Measurements from ENCODE around the gene NEK8.
"Not testable (repeated sequence)": the region's sequence is repeated elsewhere in the genome, so short reads cannot be mapped to it uniquely, and the experiment has no call there.

DNA sequence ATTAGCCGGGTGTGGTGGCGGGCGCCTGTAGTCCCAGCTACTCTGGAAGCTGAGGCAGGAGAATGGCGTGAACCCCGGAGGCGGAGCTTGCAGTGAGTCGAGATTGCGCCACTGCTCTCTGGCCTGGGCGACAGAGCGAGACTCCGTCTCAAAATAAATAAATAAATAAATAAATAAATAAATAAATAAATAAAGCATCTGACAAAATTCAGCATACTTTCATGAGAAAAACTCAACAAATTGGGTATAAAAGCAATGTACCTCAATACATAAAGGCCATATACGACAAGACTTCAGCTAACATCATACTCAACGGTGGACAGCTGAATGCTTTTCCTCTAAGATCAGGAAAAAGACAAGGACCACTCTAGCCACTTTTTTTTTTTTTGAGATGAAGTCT is 51.0 kb downstream of the NEK8 start:
- TF ChIP-seq, protein P1, sequence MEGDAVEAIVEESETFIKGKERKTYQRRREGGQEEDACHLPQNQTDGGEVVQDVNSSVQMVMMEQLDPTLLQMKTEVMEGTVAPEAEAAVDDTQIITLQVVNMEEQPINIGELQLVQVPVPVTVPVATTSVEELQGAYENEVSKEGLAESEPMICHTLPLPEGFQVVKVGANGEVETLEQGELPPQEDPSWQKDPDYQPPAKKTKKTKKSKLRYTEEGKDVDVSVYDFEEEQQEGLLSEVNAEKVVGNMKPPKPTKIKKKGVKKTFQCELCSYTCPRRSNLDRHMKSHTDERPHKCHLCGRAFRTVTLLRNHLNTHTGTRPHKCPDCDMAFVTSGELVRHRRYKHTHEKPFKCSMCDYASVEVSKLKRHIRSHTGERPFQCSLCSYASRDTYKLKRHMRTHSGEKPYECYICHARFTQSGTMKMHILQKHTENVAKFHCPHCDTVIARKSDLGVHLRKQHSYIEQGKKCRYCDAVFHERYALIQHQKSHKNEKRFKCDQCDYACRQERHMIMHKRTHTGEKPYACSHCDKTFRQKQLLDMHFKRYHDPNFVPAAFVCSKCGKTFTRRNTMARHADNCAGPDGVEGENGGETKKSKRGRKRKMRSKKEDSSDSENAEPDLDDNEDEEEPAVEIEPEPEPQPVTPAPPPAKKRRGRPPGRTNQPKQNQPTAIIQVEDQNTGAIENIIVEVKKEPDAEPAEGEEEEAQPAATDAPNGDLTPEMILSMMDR (conservative IDR thresholded peaks at IDR 0.05 in 1 of 2, IDR thresholded peaks at IDR 0.05 in 1 of 2; ENCODE audit: extremely low read depth in 1 of 2, insufficient read depth in 1 of 2, low read depth in 1 of 2, low read length in 2 of 2), result not testable (repeated sequence)
- not testable (repeated sequence) for TF ChIP-seq EZH2 (IDR thresholded peaks at IDR 0.05; ENCODE audit: borderline replicate concordance, low read length)

Data from mammary epithelial cell (primary cell).